ENCODE results near the gene PHAF1.
"Not testable (repeated sequence)": the region's sequence is repeated elsewhere in the genome, so short reads cannot be mapped to it uniquely, and the experiment has no call there.

The PHAF1 gene

GRCh38 chr16:67117716-67118115, 8.0 kb downstream of the PHAF1 start:
- in situ Hi-C loops (cut with HindIII; ENCODE audit: low sequenced_read_pairs): no loop called here
- TF ChIP-seq CTCF (IDR thresholded peaks at IDR 0.05; ENCODE audit: low read depth, low read length, missing control alignments): no peak
- no peak for DNase-seq (ENCODE audit: low read depth)
- no peak overlapping the region for H3K4me3 ChIP-seq (ENCODE audit: low read depth, low read length)

- in situ Hi-C loops (cut with HindIII; ENCODE audit: low sequenced_read_pairs): no loop called here
- no peak for TF ChIP-seq CTCF (IDR thresholded peaks at IDR 0.05; ENCODE audit: low read depth, low read length, missing control alignments)
- H3K4me3 ChIP-seq (ENCODE audit: low read depth, low read length): no peak overlapping the region
- no peak for DNase-seq (ENCODE audit: low read depth)
Observed at GRCh38 chr16:67120025-67120424, 10.3 kb downstream of the PHAF1 start.

GRCh38 chr16:67122799-67123198, 13.1 kb downstream of the PHAF1 start:
- in situ Hi-C loops (cut with HindIII; ENCODE audit: low sequenced_read_pairs): not testable (repeated sequence)

GRCh38 chr16:67128417-67128816, 18.7 kb downstream of the PHAF1 start:
- DNase-seq (ENCODE audit: low read depth): no peak
- H3K4me3 ChIP-seq (ENCODE audit: low read depth, low read length): no peak overlapping the region
- TF ChIP-seq CTCF (IDR thresholded peaks at IDR 0.05; ENCODE audit: low read depth, low read length, missing control alignments): no peak
- in situ Hi-C loops (cut with HindIII; ENCODE audit: low sequenced_read_pairs): no loop called here

More at GRCh38 chr16:67122799-67123198, 13.1 kb downstream of the PHAF1 start:
- not testable (repeated sequence) for DNase-seq (ENCODE audit: low read depth); H3K4me3 ChIP-seq (ENCODE audit: low read depth, low read length)

- in situ Hi-C loops (cut with HindIII; ENCODE audit: low sequenced_read_pairs): no loop called here
- no peak overlapping the region for H3K4me3 ChIP-seq (ENCODE audit: low read depth, low read length)
Observed at GRCh38 chr16:67128887-67129286, 19.1 kb downstream of the PHAF1 start.

DNA sequence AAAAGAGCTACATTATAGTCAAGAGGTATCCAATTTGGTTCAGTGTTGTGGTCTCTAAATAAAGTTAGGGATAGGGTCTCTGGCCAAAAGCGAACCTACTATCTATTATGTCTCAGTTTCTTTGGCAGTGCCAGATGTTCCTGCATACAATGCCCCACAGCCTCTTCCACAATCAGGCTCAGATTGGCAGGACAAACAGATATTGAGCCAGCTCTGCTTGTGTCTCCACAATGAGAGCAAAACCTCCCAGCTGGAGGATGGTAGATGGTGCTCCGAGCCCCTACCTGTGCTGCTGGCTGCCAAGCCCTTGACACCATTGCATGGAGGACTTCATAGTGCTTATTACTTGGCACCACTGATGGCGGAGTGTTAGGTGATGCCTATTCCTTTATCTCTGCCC, 19.7 kb downstream of the PHAF1 start:
- H3K4me3 ChIP-seq (ENCODE audit: low read depth, low read length): no peak overlapping the region
- in situ Hi-C loops (cut with HindIII; ENCODE audit: low sequenced_read_pairs): no loop called here
- no peak for DNase-seq (ENCODE audit: low read depth)
- TF ChIP-seq CTCF (IDR thresholded peaks at IDR 0.05; ENCODE audit: low read depth, low read length, missing control alignments): no peak

More at GRCh38 chr16:67128887-67129286, 19.1 kb downstream of the PHAF1 start:
- DNase-seq (ENCODE audit: low read depth): no peak
- no peak for TF ChIP-seq CTCF (IDR thresholded peaks at IDR 0.05; ENCODE audit: low read depth, low read length, missing control alignments)

GRCh38 chr16:67137605-67138004, 27.9 kb downstream of the PHAF1 start:
- TF ChIP-seq CTCF (IDR thresholded peaks at IDR 0.05; ENCODE audit: low read depth, low read length, missing control alignments): no peak
- in situ Hi-C loops (cut with HindIII; ENCODE audit: low sequenced_read_pairs): no loop called here

More at GRCh38 chr16:67137605-67138004, 27.9 kb downstream of the PHAF1 start:
- H3K4me3 ChIP-seq (ENCODE audit: low read depth, low read length): no peak overlapping the region
- no peak for DNase-seq (ENCODE audit: low read depth)

All from astrocyte of the cerebellum (primary cell).